AG04449 (cell line): ENCODE data around the gene SVEP1.

Experiments
- CTCF ChIA-PET: fragments of 350-600 bp; formaldehyde crosslinking; extraction: SDS; loops from one replicate; lab custom pipeline; 2021; ENCODE audit warnings: antibody characterized with exemption; lab: Yijun Ruan, JAX
- POLR2A ChIA-PET: fragments of 400-600, 350-600 bp; formaldehyde crosslinking; extraction: SDS; loops from one replicate; lab custom pipeline; 2020; ENCODE audit warnings: antibody characterized with exemption, inconsistent platforms; lab: Yijun Ruan, JAX
- DNase-seq: peaks from one replicate; pipeline ENCODE4 v3.0.0-alpha.2; 2010; ENCODE audit warnings: low read depth, low spot score
- H3K4me3 ChIP-seq: 2 replicates; pipeline ENCODE4 v1.5.1; 2011; ENCODE audit warnings: low read depth, mild to moderate bottlenecking, control low read depth, low read length
- CTCF ChIP-seq: IDR thresholded peaks from one replicate; pipeline ENCODE4 v1.5.1; 2011; ENCODE audit warnings: mild to moderate bottlenecking, moderate library complexity, low read length, control low read depth, inconsistent platforms; ENCODE audit not compliant: insufficient read depth; ENCODE audit errors: missing control alignments

SVEP1 gene

GRCh38 chr9:110316261-110317075 lies 263.1 kb downstream of the SVEP1 start:
- H3K4me3 ChIP-seq: no peak overlapping the region
- ChIA-PET CTCF (no interaction called here), POLR2A (no interaction called here)
- DNase-seq: no peak
- no peak for TF ChIP-seq CTCF
